Measurements from ENCODE around the gene PRUNE2. TPM values are rescaled to one million over a fixed set of nuclear protein-coding genes. Genes with fewer than 3 reads are reported as not detected.

The PRUNE2 gene
- total and polyA plus RNA-seq, 12 donors = 1.9 to 68.0 (median 11.2) TPM

DNA sequence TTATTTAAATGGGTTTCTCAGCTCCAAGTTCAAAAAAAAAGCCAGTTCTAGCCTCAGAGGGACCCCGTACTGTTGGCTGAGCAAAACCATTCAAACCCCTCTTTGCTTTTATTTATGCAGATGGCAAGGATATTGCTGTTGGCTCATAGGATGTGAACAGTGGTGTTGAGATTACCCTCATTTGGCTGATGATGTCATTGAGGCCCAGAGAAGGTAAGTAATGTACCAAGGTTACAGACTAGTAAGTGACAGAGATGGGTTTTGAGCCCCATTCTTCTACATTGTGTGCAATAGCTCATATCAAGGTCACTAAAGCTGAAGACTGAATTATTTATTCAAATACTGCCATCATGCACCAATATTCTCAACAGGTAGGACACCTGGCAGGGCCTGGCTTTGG is 263.8 kb downstream of the PRUNE2 start:
- no peaks in the 10 kb centered on the region for H3K36me3 ChIP-seq (replicated peaks in 1 of 2)
- TF ChIP-seq, protein P1, sequence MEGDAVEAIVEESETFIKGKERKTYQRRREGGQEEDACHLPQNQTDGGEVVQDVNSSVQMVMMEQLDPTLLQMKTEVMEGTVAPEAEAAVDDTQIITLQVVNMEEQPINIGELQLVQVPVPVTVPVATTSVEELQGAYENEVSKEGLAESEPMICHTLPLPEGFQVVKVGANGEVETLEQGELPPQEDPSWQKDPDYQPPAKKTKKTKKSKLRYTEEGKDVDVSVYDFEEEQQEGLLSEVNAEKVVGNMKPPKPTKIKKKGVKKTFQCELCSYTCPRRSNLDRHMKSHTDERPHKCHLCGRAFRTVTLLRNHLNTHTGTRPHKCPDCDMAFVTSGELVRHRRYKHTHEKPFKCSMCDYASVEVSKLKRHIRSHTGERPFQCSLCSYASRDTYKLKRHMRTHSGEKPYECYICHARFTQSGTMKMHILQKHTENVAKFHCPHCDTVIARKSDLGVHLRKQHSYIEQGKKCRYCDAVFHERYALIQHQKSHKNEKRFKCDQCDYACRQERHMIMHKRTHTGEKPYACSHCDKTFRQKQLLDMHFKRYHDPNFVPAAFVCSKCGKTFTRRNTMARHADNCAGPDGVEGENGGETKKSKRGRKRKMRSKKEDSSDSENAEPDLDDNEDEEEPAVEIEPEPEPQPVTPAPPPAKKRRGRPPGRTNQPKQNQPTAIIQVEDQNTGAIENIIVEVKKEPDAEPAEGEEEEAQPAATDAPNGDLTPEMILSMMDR (IDR thresholded peaks at IDR 0.05) = no peak
- no peaks in the 10 kb centered on the region for H3K27me3 ChIP-seq
- H3K4me3 ChIP-seq = no peak overlapping the region
- WGBS, 4 donors = 95 to 97% (median 96%) methylated on average over 1 of the region's 1 CpG
- no peak for DNase-seq
- no peak overlapping the region for H3K27ac ChIP-seq
- intact Hi-C loops (cut with DNase I) = no loop called here
- peaks cover 0 to 8% of the 10 kb centered on the region in 2 donors for H3K4me1 ChIP-seq (replicated peaks in 1 of 2)
- no peaks in the 10 kb centered on the region for H3K9me3 ChIP-seq (replicated peaks in 1 of 3)

DNA sequence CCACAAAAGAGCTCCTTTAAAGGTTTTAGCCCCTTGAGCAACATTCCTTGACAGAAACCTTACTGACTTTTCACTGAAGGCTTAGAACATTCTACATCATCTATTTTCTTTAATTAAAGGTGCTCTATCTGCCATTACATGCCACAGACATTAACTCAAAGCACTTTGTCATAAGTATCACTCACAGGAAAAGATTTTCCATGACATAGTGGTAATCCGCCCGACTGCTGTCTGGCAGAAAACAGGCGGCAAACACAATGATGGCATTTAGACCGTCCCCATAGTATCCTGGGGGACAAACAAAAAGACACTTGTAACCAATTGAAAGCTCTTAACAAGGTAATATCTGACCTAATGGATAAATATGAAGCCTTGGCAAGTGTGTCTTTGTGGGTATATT is 267.9 kb downstream of the PRUNE2 start:
- Histone ChIP-seq H3K4me1 (replicated peaks in 1 of 2) (peaks cover 0 to 8% of the 10 kb centered on the region in 2 donors), H3K4me3 (no peak overlapping the region), H3K27ac (no peak overlapping the region), H3K27me3 (no peaks in the 10 kb centered on the region), H3K36me3 (replicated peaks in 1 of 2) (no peaks in the 10 kb centered on the region), H3K9me3 (replicated peaks in 1 of 3) (no peaks in the 10 kb centered on the region)
- intact Hi-C loops (cut with DNase I) = no loop called here
- no peak for TF ChIP-seq POLR2A (IDR thresholded peaks at IDR 0.05)
- TF ChIP-seq, protein P1 (IDR thresholded peaks at IDR 0.05) = no peak
- no peak for DNase-seq
- 86 to 93% (median 89%) methylated on average over 4 of the region's 4 CpGs for WGBS, 4 donors

DNA sequence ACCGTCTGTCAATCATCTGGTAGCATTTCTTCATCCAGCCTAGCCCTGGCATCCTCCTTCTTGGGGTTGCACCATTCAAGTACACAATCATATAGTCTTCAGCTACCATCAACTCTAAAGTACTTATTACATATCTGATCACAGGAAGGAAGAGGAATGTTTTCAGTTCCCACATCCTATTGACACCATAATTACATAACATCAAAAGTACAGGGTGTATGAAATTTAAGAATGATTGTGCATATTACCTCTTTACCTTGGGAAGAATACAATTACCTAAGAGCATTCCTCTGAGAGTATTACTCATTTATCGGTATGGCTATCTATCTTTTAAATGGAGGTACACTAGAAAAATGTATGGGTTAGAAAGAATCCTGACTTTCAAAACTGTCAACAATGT is 268.5 kb downstream of the PRUNE2 start:
- H3K36me3 ChIP-seq (replicated peaks in 1 of 2) = no peaks in the 10 kb centered on the region
- WGBS, 4 donors = 73 to 84% (median 79%) methylated on average over 2 of the region's 2 CpGs
- intact Hi-C loops (cut with DNase I) = no loop called here
- H3K27ac ChIP-seq = no peak overlapping the region
- TF ChIP-seq, protein P1 (IDR thresholded peaks at IDR 0.05) = no peak
- TF ChIP-seq POLR2A (IDR thresholded peaks at IDR 0.05) = no peak
- H3K4me1 ChIP-seq (replicated peaks in 1 of 2) = peaks cover 0 to 3% of the 10 kb centered on the region in 2 donors
- H3K4me3 ChIP-seq = no peak overlapping the region
- H3K27me3 ChIP-seq = no peaks in the 10 kb centered on the region
- DNase-seq = no peak
- H3K9me3 ChIP-seq (replicated peaks in 1 of 3) = no peaks in the 10 kb centered on the region

DNA sequence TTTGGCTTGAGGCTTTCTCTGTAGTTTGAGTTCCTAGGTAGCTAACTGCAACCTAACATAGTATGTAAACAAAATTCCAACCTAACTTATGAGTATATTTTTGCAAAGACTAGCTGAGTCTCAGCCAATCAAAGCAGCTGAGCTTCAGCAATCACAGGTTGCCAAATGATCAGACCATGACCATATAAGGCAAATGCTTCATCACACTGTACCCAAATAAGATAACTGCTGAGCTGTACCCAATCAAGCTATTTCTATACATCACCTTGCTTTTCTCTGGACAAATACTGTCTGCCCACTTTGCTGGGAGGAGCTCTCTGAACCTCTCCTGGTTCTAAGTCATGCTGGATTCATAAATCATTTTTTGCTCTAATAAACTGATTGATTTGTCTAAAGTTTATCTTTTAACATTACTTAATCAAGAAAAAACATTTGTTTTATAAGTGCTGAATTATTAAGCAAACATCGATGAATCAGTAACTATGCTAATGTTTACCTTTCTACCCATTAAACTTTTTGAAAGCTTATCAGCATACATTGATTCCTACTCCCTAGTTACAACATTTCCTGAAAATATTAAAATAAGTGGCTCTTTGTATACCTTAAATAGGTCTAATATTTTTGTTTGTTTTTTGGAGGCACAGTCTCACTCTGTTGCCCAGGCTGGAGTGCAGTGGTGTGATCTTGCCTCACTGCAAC is 271.4 kb downstream of the PRUNE2 start:
- DNase-seq = no peak
- H3K4me3 ChIP-seq = no peak overlapping the region
- no peaks in the 10 kb centered on the region for H3K4me1 ChIP-seq (replicated peaks in 1 of 2)
- 80 to 96% (median 89%) methylated on average over 1 of the region's 1 CpG for whole genome bisulfite sequencing, 4 donors
- no peaks in the 10 kb centered on the region for H3K9me3 ChIP-seq (replicated peaks in 1 of 3)
- H3K36me3 ChIP-seq (replicated peaks in 1 of 2) = no peaks in the 10 kb centered on the region
- no peaks in the 10 kb centered on the region for H3K27me3 ChIP-seq
- TF ChIP-seq POLR2A (IDR thresholded peaks at IDR 0.05) = no peak
- TF ChIP-seq, protein P1 (IDR thresholded peaks at IDR 0.05) = no peak
- intact Hi-C loops (cut with DNase I) = no loop called here
- no peak overlapping the region for H3K27ac ChIP-seq

All from adrenal gland (tissue), 12 donors.